HG03139 (cell line): ENCODE data around the gene MT1E.

Experiments used
- ATAC-seq: cut with Tn5 transposase; IDR thresholded peaks from one replicate; pipeline ENCODE4 v1.9.1; 2021; ENCODE audit not compliant: unreplicated experiment

MT1E gene

GRCh38 chr16:56623637-56624036, 1.9 kb upstream of the MT1E start:
- ATAC-seq = no peak

DNA sequence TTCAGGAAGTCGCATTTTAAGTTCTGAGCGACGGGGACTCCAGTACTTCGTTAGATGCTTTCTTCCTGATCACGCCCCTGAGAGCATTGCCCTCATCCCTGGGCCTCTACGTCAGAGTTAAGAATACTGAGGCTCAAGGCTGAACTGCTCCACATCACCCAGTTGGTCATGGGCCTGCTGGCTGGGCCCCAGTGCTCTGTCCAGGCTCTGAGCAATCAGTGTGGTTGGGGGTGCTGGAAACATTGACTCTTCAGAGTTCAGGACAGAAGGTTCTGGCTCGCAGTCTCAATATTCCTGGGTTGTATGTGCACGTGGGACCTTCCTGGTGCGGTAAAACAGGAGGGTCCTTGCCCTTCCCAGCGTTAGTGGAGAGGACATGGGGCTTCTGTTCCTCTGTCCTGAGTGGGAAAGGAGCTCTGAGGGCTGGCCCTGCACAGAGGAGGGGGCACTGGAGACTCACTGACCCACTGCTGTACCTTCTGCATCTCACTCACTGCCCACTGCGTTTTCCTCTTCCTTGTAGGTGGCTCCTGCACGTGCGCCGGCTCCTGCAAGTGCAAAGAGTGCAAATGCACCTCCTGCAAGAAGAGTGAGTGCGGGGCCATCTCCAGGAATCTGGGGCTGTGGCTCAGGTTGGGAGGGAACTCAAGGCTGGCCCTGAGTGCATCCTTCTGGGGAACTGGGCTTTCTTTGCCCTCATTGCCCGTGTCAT, 518 bp downstream of the MT1E start:
- ATAC-seq = no peak

DNA sequence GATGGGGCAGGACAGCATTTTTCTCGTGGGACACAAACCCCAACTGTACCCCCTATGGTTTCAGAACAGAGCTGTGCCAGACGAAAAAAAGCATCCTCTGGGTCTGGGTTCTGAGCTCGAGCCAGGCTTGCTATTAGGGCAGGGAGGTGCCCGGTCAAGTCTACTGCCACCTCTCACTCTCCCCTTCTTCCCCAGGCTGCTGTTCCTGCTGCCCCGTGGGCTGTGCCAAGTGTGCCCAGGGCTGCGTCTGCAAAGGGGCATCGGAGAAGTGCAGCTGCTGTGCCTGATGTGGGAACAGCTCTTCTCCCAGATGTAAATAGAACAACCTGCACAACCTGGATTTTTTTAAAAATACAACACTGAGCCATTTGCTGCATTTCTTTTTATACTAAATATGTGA, 1.1 kb downstream of the MT1E start:
- no peak for ATAC-seq

DNA sequence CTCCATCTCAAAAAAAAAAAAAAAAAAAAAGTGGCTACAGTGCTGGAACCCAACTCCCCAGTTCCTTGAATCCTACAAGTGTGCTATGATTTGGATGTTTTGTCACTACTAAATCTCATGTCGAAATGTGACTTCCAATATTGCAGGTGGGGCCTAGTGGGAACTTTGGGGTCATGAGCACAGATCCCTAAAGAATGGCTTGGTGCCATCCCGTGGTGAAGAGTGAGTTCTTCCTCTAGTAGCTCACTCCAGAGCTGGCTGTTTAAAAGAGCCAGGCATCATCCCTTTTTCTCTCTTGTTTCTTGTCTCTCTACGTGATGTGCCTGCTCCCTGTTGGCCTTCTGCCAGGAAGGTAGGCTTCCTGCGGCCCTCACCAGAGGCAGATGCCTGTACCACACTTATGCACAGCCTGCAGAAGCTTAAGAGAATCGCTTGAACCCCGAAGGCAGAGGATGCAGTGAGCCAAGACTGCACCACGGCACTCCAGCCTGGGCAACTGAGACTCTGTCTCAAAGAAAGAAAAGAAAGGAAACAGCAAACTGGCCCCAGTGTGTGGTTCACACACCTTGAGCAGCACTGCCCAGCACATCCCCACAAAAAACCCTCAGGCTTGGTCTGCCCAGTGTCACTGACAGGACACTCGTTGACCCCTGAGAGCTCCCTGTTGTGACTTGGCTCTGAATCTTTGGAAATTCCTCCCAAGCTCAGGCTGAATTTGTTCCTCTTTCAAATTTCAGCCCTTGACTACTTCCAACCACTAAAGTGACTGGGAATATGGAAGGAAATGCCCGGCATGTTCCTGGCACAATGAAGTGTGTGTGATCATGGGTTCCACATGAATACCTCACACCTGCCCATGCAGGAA, 3.1 kb downstream of the MT1E start:
- ATAC-seq = no peak

- ATAC-seq = no peak
Observed at GRCh38 chr16:56629531-56629930, 4.0 kb downstream of the MT1E start.

- peak; percentile 60 for ATAC-seq
Observed at GRCh38 chr16:56630134-56630533, 4.6 kb downstream of the MT1E start.

DNA sequence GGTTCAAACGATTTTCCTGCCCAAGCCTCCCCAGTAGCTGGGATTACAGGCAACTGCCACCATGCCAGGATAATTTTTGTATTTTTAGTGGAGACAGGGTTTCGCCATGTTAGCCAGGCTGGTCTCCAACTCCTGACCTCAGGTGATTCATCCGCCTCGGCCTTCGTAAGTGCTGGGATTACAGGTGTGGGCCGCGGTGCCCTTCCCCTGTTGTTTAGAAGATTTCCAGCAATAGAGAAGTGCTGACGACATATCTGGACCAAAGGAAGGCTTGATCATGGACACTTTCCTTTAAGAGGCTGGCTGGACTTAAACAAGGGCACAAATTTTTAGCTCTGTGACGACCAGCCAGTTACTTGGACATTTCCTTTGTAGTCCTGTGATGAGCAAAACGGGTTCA, 5.6 kb downstream of the MT1E start:
- no peak for ATAC-seq

GRCh38 chr16:56631832-56632155, 6.2 kb downstream of the MT1E start:
- ATAC-seq = no peak

DNA sequence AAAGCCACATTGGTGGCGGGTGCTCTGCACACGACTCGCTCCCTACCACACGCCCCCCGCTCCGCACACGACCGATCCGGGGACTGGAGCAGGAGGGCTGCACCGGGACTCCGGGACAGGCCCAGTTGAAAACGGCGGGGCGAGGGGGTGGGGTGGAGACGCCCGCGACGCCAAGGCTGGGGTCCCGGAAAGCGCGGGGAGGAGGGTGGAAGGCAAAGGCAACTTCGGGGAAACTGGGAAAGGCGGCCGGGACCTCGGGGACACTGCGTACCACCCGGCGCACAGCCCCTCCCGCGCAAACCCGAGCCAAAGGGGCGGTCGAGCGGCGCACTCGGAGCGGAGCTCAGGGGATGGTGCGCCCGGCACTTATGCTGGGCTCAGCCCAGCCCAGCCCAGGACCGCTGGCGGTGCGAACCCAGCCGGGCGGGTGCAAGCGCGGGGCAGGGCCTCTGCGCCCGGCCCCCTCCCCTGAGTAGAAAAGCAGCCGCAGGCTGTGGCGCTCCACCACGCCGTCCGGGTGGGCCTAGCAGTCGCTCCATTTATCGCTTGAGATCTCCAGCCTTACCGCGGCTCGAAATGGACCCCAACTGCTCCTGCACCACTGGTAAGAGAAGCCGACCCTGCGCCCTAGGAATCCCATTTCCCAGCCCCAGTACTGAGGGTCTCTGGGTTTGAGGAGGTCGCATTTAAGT, 6.7 kb downstream of the MT1E start, which contains the start of gene MT1M:
MT1M (plus strand) TSS at position 504 of the 692 bp plus-strand sequence; CDS start at position 577, 73 bp downstream.
- no peak for ATAC-seq

GRCh38 chr16:56632848-56633365, 7.3 kb downstream of the MT1E start:
- no peak for ATAC-seq

DNA sequence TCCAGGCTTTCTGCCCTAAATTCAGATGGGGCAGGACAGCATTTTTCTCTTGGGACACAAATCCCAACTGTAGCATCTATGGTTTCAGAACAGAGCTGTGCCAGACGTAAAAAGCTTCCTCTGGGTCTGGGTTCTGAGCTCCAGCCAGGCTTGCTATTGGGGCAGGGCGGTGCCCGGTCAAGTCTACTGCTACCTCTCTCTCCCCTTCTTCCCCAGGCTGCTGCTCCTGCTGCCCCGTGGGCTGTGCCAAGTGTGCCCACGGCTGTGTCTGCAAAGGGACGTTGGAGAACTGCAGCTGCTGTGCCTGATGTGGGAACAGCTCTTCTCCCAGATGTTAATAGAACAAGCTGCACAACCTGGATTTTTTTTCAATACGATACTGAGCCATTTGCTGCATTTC, 8.0 kb downstream of the MT1E start:
- no peak for ATAC-seq

- ATAC-seq = no peak
Observed at GRCh38 chr16:56634715-56635440, 9.3 kb downstream of the MT1E start.

DNA sequence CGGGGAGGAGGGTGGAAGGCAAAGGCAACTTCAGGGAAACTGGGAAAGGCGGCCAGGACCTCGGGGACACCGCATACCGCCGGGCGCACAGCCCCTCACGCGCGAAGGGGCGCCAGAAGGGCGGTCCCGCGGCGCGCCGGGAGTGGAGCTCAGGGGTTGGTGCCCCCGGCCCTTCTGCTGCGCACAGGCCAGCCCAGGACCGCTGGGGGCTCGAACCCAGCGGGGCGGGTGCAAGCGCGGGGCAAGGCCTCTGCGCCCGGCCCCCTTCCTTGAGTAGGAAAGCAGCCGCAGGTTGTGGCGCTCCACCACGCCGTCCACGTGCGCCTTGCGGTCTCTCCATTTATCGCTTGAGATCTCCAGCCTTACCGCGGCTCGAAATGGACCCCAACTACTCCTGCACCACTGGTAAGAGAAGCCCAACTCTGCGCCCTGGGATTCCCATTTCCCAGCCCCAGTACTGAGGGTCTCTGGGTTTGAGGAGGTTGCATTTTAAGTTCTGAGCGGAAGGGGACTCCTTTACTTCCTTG, 9.9 kb downstream of the MT1E start:
- ATAC-seq = no peak

DNA sequence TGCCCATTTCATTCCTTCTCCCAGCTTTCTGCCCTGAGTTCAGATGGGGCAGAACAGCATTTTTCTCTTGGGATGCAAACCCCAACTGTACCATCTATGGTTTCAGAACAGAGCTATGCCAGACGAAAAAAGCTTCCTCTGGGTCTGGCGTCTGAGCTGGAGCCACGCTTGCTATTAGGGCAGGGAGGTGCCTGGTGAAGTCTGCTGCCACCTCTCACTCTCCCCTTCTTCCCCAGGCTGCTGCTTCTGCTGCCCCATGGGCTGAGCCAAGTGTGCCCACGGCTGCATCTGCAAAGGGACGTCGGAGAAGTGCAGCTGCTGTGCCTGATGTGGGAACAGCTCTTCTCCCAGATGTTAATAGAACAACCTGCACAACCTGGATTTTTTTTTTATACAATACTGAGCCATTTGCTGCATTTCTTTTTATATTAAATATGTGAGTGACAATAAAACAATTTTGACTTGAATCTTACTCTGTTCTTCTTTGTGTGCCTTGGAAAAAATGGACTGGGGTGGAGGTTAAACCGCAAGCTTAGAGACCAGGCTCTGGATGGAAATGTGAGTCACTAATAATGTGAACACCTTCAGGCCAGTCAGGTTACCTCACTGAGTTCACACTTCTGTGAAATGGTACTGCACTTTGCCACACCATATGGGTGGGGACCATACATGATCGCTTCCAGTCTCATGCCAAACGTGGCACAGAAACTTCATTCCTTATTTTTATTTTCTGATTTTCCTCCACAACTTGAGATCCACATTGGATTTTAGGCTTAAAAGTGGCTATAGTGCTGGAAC, 11.2 kb downstream of the MT1E start:
- ATAC-seq = no peak

DNA sequence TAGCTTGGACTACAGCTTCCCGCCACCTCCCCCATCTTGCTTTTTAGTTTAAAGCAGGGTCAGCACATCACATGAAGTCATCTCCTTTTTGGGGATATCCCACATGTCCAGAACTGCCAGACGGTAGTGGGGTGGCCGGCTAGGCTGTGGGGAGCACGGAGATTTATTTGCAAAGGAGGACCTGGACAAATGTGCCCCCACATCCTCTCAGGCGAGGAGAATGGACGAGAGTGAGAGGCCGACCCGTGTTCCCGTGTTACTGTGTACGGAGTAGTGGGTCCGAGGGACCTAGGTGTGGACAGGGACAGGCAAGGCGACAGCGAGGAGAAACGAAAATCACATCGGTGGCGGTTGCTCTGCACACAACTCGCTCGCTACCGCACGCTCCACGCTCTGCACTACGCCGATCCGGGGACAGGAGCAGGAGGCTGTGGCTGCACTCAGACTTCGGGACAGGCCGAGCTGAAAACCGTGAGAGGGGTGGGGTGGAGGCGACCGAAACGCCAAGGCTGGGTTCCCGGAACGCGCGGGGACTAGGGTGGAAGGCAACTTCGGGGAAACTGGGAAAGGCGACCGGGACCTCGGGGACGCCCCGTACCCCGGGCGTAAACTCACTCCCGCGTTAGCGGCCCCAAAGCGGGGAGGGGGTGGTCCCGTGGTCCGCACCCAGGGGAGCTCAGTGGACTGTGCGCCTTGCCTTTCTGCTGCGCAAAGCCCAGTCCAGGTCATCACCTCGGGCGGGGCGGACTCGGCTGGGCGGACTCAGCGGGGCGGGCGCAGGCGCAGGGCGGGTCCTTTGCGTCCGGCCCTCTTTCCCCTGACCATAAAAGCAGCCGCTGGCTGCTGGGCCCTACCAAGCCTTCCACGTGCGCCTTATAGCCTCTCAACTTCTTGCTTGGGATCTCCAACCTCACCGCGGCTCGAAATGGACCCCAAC, 12.5 kb downstream of the MT1E start, which contains the start of gene MT1A:
MT1A (plus strand) TSS at position 853 of the 937 bp plus-strand sequence; CDS start at position 926, 73 bp downstream.
- no peak for ATAC-seq

GRCh38 chr16:56639045-56639444, 13.5 kb downstream of the MT1E start:
- no peak for ATAC-seq

GRCh38 chr16:56640076-56640475, 14.5 kb downstream of the MT1E start:
- no peak for ATAC-seq

GRCh38 chr16:56641166-56641565, 15.6 kb downstream of the MT1E start:
- no peak for ATAC-seq
